NB4 (cell line): Measurements from ENCODE around the gene SPTA1.

Experiments used
- CTCF ChIP-seq: IDR thresholded peaks from one replicate; pipeline ENCODE4 v1.5.1; 2012; ENCODE audit warnings: low read depth, low read length
- MAX ChIP-seq: IDR thresholded peaks from 2 replicates; pipeline ENCODE4 v1.6.1; 2011; ENCODE audit warnings: low read depth, low read length
- POLR2A ChIP-seq: IDR thresholded peaks from 2 replicates; pipeline ENCODE4 v1.6.1; 2011; ENCODE audit warnings: mild to moderate bottlenecking; ENCODE audit not compliant: insufficient read length; ENCODE audit errors: extremely low read depth

- TF ChIP-seq MAX (no peak), CTCF (no peak), POLR2A (no peak)
These were observed 30.8 kb upstream of the SPTA1 start for GRCh38 chr1:158717344-158717743.
